K562 (cell line): ENCODE data around the gene TRMU. TPM values are rescaled to one million over a fixed set of nuclear protein-coding genes. Genes with fewer than 3 reads are reported as not detected.

ENCODE experiments used
- ATAC-seq: fragments of 200-7000 bp; cut with Tn5 transposase; 3 replicates; pipeline ENCODE4 v1.9.1; 2020; ENCODE audit warnings: moderate library complexity
- BruUV-seq: library from RNA; stranded (reverse); fragments of 400-500 nt; replicated peaks from 2 replicates; lab custom pipeline; 2021; lab: Mats Ljungman, UMichigan
- CTCF ChIA-PET: fragments of 300-600 bp; formaldehyde crosslinking; extraction: SDS; loops from one replicate; lab custom pipeline; 2021; ENCODE audit warnings: low intra/inter-chr PET ratio; lab: Yijun Ruan, JAX
- POLR2A ChIA-PET: fragments of 300-600, 350-650 bp; sonication (Branson Sonifier 250); formaldehyde crosslinking; extraction: SDS; loops from one replicate; lab custom pipeline; 2021; ENCODE audit warnings: antibody characterized with exemption, inconsistent platforms; lab: Yijun Ruan, JAX
- DNase-seq, 4 experiments: peaks; one replicate each; pipeline versions ENCODE4 v3.0.0 to v3.0.0-alpha.2; 2011 to 2018; ENCODE audit warnings: low spot score in 3 of 4, mixed read lengths in 3 of 4; ENCODE audit errors: extremely low read depth in 1 of 4
- FAIRE-seq: peaks from 2 replicates; lab custom pipeline; 2011; peaks lifted over from hg19 to GRCh38; lab: Jason Lieb, UNC
- H2AFZ ChIP-seq: 2 replicates; pipeline ENCODE4 v1.6.0; 2011; ENCODE audit warnings: low read depth, low read length, control low read depth, inconsistent platforms
- H3K27ac ChIP-seq: fragments of 200-600 bp; 3 replicates; pipeline ENCODE4 v1.8.0; 2011; ENCODE audit warnings: low read depth, mild to moderate bottlenecking, control low read depth, inconsistent platforms, low read length, moderate library complexity, mixed read lengths; ENCODE audit errors: extremely low read depth
- H3K27me3 ChIP-seq, 2 experiments: fragments of 300-600 bp in 1 of 2; 2 replicates in 1 of 2; 3 replicates in 1 of 2; pipeline versions ENCODE4 v1.6.0 to v1.8.0; 2011; ENCODE audit warnings: inconsistent platforms in 2 of 2, low read length in 2 of 2, mild to moderate bottlenecking in 1 of 2, mixed read lengths in 1 of 2, moderate library complexity in 1 of 2; ENCODE audit not compliant: control insufficient read depth in 2 of 2, insufficient read depth in 2 of 2
- H3K36me3 ChIP-seq: fragments of 300-600 bp; 3 replicates; pipeline ENCODE4 v1.8.0; 2011; ENCODE audit warnings: mild to moderate bottlenecking, low read length, inconsistent platforms; ENCODE audit not compliant: control insufficient read depth, insufficient read depth
- H3K4me1 ChIP-seq, 2 experiments: fragments of 200-600 bp in 1 of 2; replicated peaks in 1 of 2; 2 replicates in 1 of 2; 3 replicates in 1 of 2; pipeline versions ENCODE4 v1.5.1 to v1.8.0; 2011; ENCODE audit warnings: inconsistent platforms in 2 of 2, low read length in 2 of 2, mild to moderate bottlenecking in 1 of 2, mixed read lengths in 1 of 2, moderate library complexity in 1 of 2; ENCODE audit not compliant: control insufficient read depth in 2 of 2, insufficient read depth in 2 of 2
- H3K4me2 ChIP-seq: 2 replicates; pipeline ENCODE4 v1.6.1; 2011; ENCODE audit warnings: low read length, control low read depth, inconsistent platforms, mixed read lengths; ENCODE audit not compliant: insufficient read depth
- H3K4me3 ChIP-seq: fragments of 200-600 bp; sonication (generic), shearing (Covaris generic); 2 replicates; pipeline ENCODE4 v1.5.1; 2016; ENCODE audit warnings: control low read depth, inconsistent platforms
- H3K79me2 ChIP-seq: fragments of 200-600 bp; 3 replicates; pipeline ENCODE4 v1.8.0; 2011; ENCODE audit warnings: low read length, inconsistent platforms; ENCODE audit not compliant: control insufficient read depth, insufficient read depth
- H3K9ac ChIP-seq, 2 experiments: 2 replicates each; pipeline versions ENCODE4 v1.6.0 to v1.6.1; 2011; ENCODE audit warnings: low read depth in 2 of 2, low read length in 2 of 2, control low read depth in 1 of 2, inconsistent platforms in 1 of 2, mild to moderate bottlenecking in 1 of 2, mixed read lengths in 1 of 2; ENCODE audit not compliant: insufficient read depth in 1 of 2
- H3K9me1 ChIP-seq: one replicate; pipeline ENCODE4 v1.6.0; 2011; ENCODE audit warnings: inconsistent platforms, mild to moderate bottlenecking, low read length, moderate library complexity; ENCODE audit not compliant: control insufficient read depth, insufficient read depth
- H3K9me3 ChIP-seq: replicated peaks from 2 replicates; pipeline ENCODE4 v1.5.1; 2011; ENCODE audit warnings: low read depth, low read length, inconsistent platforms; ENCODE audit not compliant: control insufficient read depth, insufficient read depth
- H4K20me1 ChIP-seq: replicated peaks from 2 replicates; pipeline ENCODE4 v1.6.1; 2011; ENCODE audit warnings: low read length, inconsistent platforms, mixed read lengths; ENCODE audit not compliant: control insufficient read depth, insufficient read depth
- ARID3B ChIP-seq: fragments of 250-450 bp; sonication (Bioruptor Pico); IDR thresholded peaks from 2 replicates; pipeline ENCODE4 v1.4.0; 2020; ENCODE audit warnings: borderline replicate concordance
- MEIS2 ChIP-seq: fragments of 450-650 bp; IDR thresholded peaks from 2 replicates; pipeline ENCODE4 v1.6.1; 2014; ENCODE audit warnings: mild to moderate bottlenecking; ENCODE audit not compliant: partially characterized antibody
- WGBS: fragments of 100-300 bp; shearing (Covaris generic); methylation state at CpG from one replicate; pipeline ENCODE4 v1.1.6; 2016; ENCODE audit warnings: low coverage, mixed read lengths; ENCODE audit not compliant: insufficient coverage; ENCODE audit errors: missing lambda C conversion rate; 5-methylcytosine and 5-hydroxymethylcytosine counted together
- in situ Hi-C: fragments of 300-500 bp; cut with MboI; formaldehyde crosslinking; loops from 4 replicates; pipeline ENCODE4 v1.15.0; 2018; ENCODE audit warnings: inconsistent platforms, mixed read lengths
- intact Hi-C: fragments of 100-400 bp; cut with micrococcal nuclease; formaldehyde crosslinking; loops from 2 replicates; pipeline ENCODE4 v1.14.2; 2022
- polyA plus RNA-seq, 8 experiments: library from polyadenylated mRNA; depleted of rRNA in 4 of 8; stranded (reverse) in 5 of 8; unstranded in 3 of 8; fragments of >200 nt; fragmentation: Nextera tagmentation in 2 of 8; fragmentation: Illumina TruSeq in 1 of 8; extraction: Ambion mirVana in 2 of 8; extraction: Trizol in 1 of 8; gene quantifications; 2 replicates each; pipeline versions ENCODE4 v1.2.1 to v1.2.3, GENCODE V29; 2011 to 2014; ENCODE audit warnings: inconsistent platforms in 1 of 8, missing spikeins in 1 of 8
- total RNA-seq, 7 experiments: library from RNA; depleted of rRNA in 6 of 7; stranded (reverse); fragments of >200 nt in 6 of 7; fragmentation: Illumina TruSeq in 2 of 7; extraction: Trizol in 2 of 7; gene quantifications; 2 replicates each; pipeline versions ENCODE4 v1.2.1 to v1.2.3, GENCODE V29; 2011 to 2021; ENCODE audit warnings: low replicate concordance in 1 of 7

The TRMU gene
- total and polyA plus RNA-seq, 9 of the 15 experiments (the other 6 are each of a cell fraction or from before 2014, with no cell fraction given): 2.3 to 49.9 (median 35.3) TPM

- H3K4me3 ChIP-seq: no peak overlapping the region
- DNase-seq: no peak
- no peaks in the 10 kb centered on the region for H3K79me2 ChIP-seq
- ATAC-seq: no peak
- no peak overlapping the region for H2AFZ ChIP-seq
- H3K4me2 ChIP-seq: no peak overlapping the region
- no peaks in the 10 kb centered on the region for H3K9me1 ChIP-seq
- H3K27me3 ChIP-seq: peaks cover 3 to 24% of the 10 kb centered on the region in 2 experiments; a peak in 2 of 5 replicates
- no peaks in the 10 kb centered on the region for H3K36me3 ChIP-seq
- in situ Hi-C loops (no loop called here), intact Hi-C loops (no loop called here)
- ChIA-PET CTCF (no interaction called here), POLR2A (no interaction called here)
- no peak for FAIRE-seq
- H4K20me1 ChIP-seq: no peaks in the 10 kb centered on the region; the same call in 1 of the 2 replicates
- no peaks in the 10 kb centered on the region for H3K9me3 ChIP-seq
- no peak overlapping the region for H3K27ac ChIP-seq
- H3K4me1 ChIP-seq: peaks cover 0 to 9% of the 10 kb centered on the region in 2 experiments; a peak in 2 of 5 replicates
- peak; percentile 42 for TF ChIP-seq MEIS2
- TF ChIP-seq ARID3B: no peak
- no peak overlapping the region for H3K9ac ChIP-seq
- WGBS: 3% methylated on average over 29 of the region's 31 CpGs
- BruUV-seq: no TSS peak
These were observed 38.6 kb downstream of the TRMU start for GRCh38 chr22:46373921-46374662.
